Mesenchymal stem cell (in vitro differentiated cells and primary cell): Measurements from ENCODE around the gene RNF26. TPM values are rescaled to one million over a fixed set of nuclear protein-coding genes. Genes with fewer than 3 reads are reported as not detected.
A peak's percentile ranks its signal among the peaks of the same experiment; 100 is the strongest.
"Not testable (repeated sequence)": the region's sequence is repeated elsewhere in the genome, so short reads cannot be mapped to it uniquely, and the experiment has no call there.

ENCODE experiments used
- DNase-seq: peaks from one replicate; pipeline ENCODE4 v3.0.0-alpha.2; 2013
- H2AFZ ChIP-seq: one replicate; pipeline ENCODE4 v1.6.1; 2013; ENCODE audit warnings: low read depth, mild to moderate bottlenecking, control low read depth, inconsistent platforms, low read length, moderate library complexity
- H2AK5ac ChIP-seq: 2 replicates; pipeline ENCODE4 v1.6.1; 2013; ENCODE audit warnings: low read length, moderate library complexity, mild to moderate bottlenecking, inconsistent platforms; ENCODE audit not compliant: severe bottlenecking
- H2BK120ac ChIP-seq: one replicate; pipeline ENCODE4 v1.6.1; 2013; ENCODE audit warnings: low read depth, mild to moderate bottlenecking, inconsistent platforms, low read length, moderate library complexity
- H2BK12ac ChIP-seq, 2 experiments: one replicate each; pipeline ENCODE4 v1.6.1; 2013; ENCODE audit warnings: inconsistent platforms in 2 of 2, low read length in 2 of 2, mild to moderate bottlenecking in 2 of 2, moderate library complexity in 2 of 2, control low read depth in 1 of 2
- H2BK15ac ChIP-seq: one replicate; pipeline ENCODE4 v1.6.1; 2013; ENCODE audit warnings: mild to moderate bottlenecking, low read depth, inconsistent platforms; ENCODE audit not compliant: poor library complexity, severe bottlenecking
- H2BK5ac ChIP-seq: 2 replicates; pipeline ENCODE4 v1.6.1; 2013; ENCODE audit warnings: low read depth, mild to moderate bottlenecking, low read length, control low read depth, inconsistent platforms; ENCODE audit not compliant: poor library complexity, severe bottlenecking
- H3K14ac ChIP-seq, 2 experiments: one replicate each; pipeline ENCODE4 v1.6.1; 2013; ENCODE audit warnings: inconsistent platforms in 2 of 2, low read length in 2 of 2, control low read depth in 1 of 2, mild to moderate bottlenecking in 1 of 2, moderate library complexity in 1 of 2
- H3K18ac ChIP-seq, 2 experiments: one replicate each; pipeline ENCODE4 v1.6.1; 2013; ENCODE audit warnings: inconsistent platforms in 2 of 2, low read length in 2 of 2, control low read depth in 1 of 2, low read depth in 1 of 2, mild to moderate bottlenecking in 1 of 2
- H3K23ac ChIP-seq, 2 experiments: one replicate each; pipeline ENCODE4 v1.6.1; 2013; ENCODE audit warnings: inconsistent platforms in 2 of 2, low read length in 2 of 2, mild to moderate bottlenecking in 2 of 2, moderate library complexity in 2 of 2, control low read depth in 1 of 2
- H3K27ac ChIP-seq: 2 replicates; pipeline ENCODE4 v1.5.1; 2013; ENCODE audit warnings: mild to moderate bottlenecking, moderate library complexity, low read length, control low read depth, inconsistent platforms; ENCODE audit not compliant: poor library complexity, severe bottlenecking
- H3K27me3 ChIP-seq, 2 experiments: 2 replicates each; pipeline versions ENCODE4 v1.6.1 to v1.7.0; 2013; ENCODE audit warnings: low read length in 2 of 2, mild to moderate bottlenecking in 2 of 2, moderate library complexity in 2 of 2, control low read depth in 1 of 2, inconsistent platforms in 1 of 2; ENCODE audit not compliant: control insufficient read depth in 1 of 2, insufficient read depth in 1 of 2
- H3K36me3 ChIP-seq, 2 experiments: 2 replicates each; pipeline versions ENCODE4 v1.6.1 to v1.7.0; 2013; ENCODE audit warnings: low read length in 2 of 2, control low read depth in 1 of 2, inconsistent platforms in 1 of 2, low read depth in 1 of 2, mild to moderate bottlenecking in 1 of 2; ENCODE audit not compliant: insufficient read depth in 2 of 2, control insufficient read depth in 1 of 2
- H3K4ac ChIP-seq, 2 experiments: one replicate each; pipeline ENCODE4 v1.6.1; 2013; ENCODE audit warnings: inconsistent platforms in 2 of 2, low read length in 2 of 2, mild to moderate bottlenecking in 2 of 2, moderate library complexity in 2 of 2, control low read depth in 1 of 2, low read depth in 1 of 2
- H3K4me1 ChIP-seq: 2 replicates; pipeline ENCODE4 v1.6.1; 2013; ENCODE audit warnings: low read depth, low read length, control low read depth; ENCODE audit not compliant: control insufficient read depth, insufficient read depth
- H3K4me2 ChIP-seq: 2 replicates; pipeline ENCODE4 v1.6.1; 2013; ENCODE audit warnings: low read length, mild to moderate bottlenecking, inconsistent platforms; ENCODE audit not compliant: poor library complexity, severe bottlenecking
- H3K4me3 ChIP-seq, 2 experiments: 2 replicates each; pipeline versions ENCODE4 v1.5.1 to v1.7.0; 2013; ENCODE audit warnings: low read length in 2 of 2, mild to moderate bottlenecking in 2 of 2, control low read depth in 1 of 2, low read depth in 1 of 2; ENCODE audit not compliant: insufficient read depth in 1 of 2
- H3K79me1 ChIP-seq: replicated peaks from 2 replicates; pipeline ENCODE4 v1.6.1; 2013; ENCODE audit warnings: mild to moderate bottlenecking, control low read depth, low read length, inconsistent platforms; ENCODE audit not compliant: poor library complexity, severe bottlenecking
- H3K9ac ChIP-seq: 2 replicates; pipeline ENCODE4 v1.7.0; 2013; ENCODE audit warnings: mild to moderate bottlenecking, low read length, moderate library complexity
- H3K9me3 ChIP-seq: 2 replicates; pipeline ENCODE4 v1.7.0; 2013; ENCODE audit warnings: mild to moderate bottlenecking, low read length; ENCODE audit not compliant: control insufficient read depth
- H4K8ac ChIP-seq: one replicate; pipeline ENCODE4 v1.6.1; 2013; ENCODE audit warnings: inconsistent platforms, mild to moderate bottlenecking, low read length, moderate library complexity
- H4K91ac ChIP-seq: one replicate; pipeline ENCODE4 v1.6.1; 2013; ENCODE audit warnings: mild to moderate bottlenecking, low read length, inconsistent platforms
- WGBS: methylation state at CpG from one replicate; pipeline ENCODE4 v1.1.7; 2013; ENCODE audit warnings: mixed read lengths; 5-methylcytosine and 5-hydroxymethylcytosine counted together
- small RNA-seq: library from polyadenylated mRNA; stranded (forward); fragments of <200 nt; extraction: miRNeasy Mini kit (QIAGEN cat#:217004); gene quantifications from one replicate; pipeline ENCODE3, GENCODE V24; 2013; ENCODE audit warnings: low read depth

The RNF26 gene

DNA sequence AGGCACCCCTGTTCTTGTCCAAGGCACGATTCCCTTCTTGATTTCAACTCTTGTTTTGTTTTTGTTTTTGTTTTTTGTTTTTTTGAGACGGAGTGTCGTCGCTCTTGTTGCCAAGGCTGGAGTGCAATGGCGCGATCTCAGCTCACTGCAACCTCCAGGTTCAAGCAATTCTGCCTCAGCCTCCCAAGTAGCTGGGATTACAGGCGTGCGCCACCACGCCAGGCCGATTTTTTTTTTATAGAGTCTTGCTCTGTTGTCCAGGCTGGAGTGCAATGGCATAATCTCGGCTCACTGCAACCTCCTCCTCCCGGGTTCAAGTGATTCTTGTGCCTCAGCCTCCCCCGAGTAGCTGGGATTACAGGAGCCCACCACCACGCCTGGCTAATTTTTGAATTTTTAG, 48.2 kb downstream of the RNF26 start:
- H3K79me1 ChIP-seq, H4K8ac ChIP-seq, H3K27ac ChIP-seq, H3K9me3 ChIP-seq, H3K4me1 ChIP-seq, H3K4me2 ChIP-seq, H3K18ac ChIP-seq, H2AFZ ChIP-seq, H3K4ac ChIP-seq, H2BK5ac ChIP-seq, H3K23ac ChIP-seq, H2BK15ac ChIP-seq, H2BK12ac ChIP-seq, H4K91ac ChIP-seq, DNase-seq, H2AK5ac ChIP-seq, H2BK120ac ChIP-seq, H3K14ac ChIP-seq, H3K36me3 ChIP-seq: not testable (repeated sequence)
- 93% methylated on average over 14 of the region's 14 CpGs for WGBS
- Histone ChIP-seq H3K9ac (peak overlapping the region; percentile 93), H3K4me3 (peak overlapping the region in 1 of 2 experiments; percentile 89), H3K27me3 (peaks cover 20 to 49% of the 10 kb centered on the region in 2 experiments)

DNA sequence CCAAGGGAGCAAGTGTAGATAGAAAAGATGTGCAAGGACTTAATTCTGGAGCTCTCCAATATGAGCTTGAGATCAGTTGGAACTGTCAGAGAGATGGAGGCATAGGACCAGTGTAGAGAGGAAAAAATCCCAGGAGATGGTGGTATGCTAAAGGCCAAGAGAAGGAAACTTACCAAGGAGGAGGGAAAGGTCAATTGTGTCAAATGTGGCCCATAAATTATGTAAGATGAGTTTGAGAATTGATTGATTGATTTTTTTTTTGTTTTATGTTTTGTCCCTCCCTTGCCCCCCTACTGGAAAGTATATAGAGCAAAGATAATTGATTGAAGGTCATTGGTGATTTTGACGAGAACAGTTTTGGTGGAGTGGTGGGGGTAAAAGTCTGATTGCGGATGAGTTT, 50.0 kb downstream of the RNF26 start:
- DNase-seq: no peak
- Histone ChIP-seq H2BK15ac (no peak overlapping the region), H3K4ac (no peak overlapping the region), H2AFZ (no peak overlapping the region), H3K9me3 (no peaks in the 10 kb centered on the region), H3K14ac (no peak overlapping the region), H3K36me3 (no peaks in the 10 kb centered on the region), H2AK5ac (no peak overlapping the region), H3K79me1 (no peaks in the 10 kb centered on the region), H2BK5ac (no peak overlapping the region), H3K9ac (no peak overlapping the region), H3K27me3 (peaks cover 20 to 48% of the 10 kb centered on the region in 2 experiments), H3K18ac (no peak overlapping the region), H3K4me3 (no peak overlapping the region), H2BK12ac (no peak overlapping the region), H4K91ac (no peak overlapping the region), H3K4me2 (no peak overlapping the region), H4K8ac (no peak overlapping the region), H3K27ac (no peak overlapping the region), H2BK120ac (no peak overlapping the region), H3K23ac (no peak overlapping the region), H3K4me1 (peaks cover 9% of the 10 kb centered on the region)
- WGBS: 94% methylated on average over 2 of the region's 2 CpGs

Small RNA genes lying within 50 kb of the gene (small RNA-seq; reads per million reads assigned to genes)
- not detected for gene RF01225
- gene RNU6-262P: not detected
